ENCODE measurements around the gene HOOK1.

HOOK1 gene
- total RNA-seq = 0 to 3.6 (median 0.07) reads per million in 17 experiments

- peak in 1 of 4 experiments; percentile 14 for DNase-seq
These were observed at the start of gene HOOK1 for GRCh38 chr1:59814901-59815825. HOOK1 (plus strand) TSS chr1:59814949; CDS start chr1:59815118, 169 bp downstream.

- DNase-seq = no peak
These were observed 49.6 kb upstream of the HOOK1 start for GRCh38 chr1:59765011-59765730.

GRCh38 chr1:59766227-59766855 lies 48.4 kb upstream of the HOOK1 start:
- DNase-seq = no peak

GRCh38 chr1:59767119-59767518 lies 47.6 kb upstream of the HOOK1 start:
- DNase-seq = no peak

- no peak for DNase-seq
These were observed 45.7 kb upstream of the HOOK1 start for GRCh38 chr1:59768792-59769735.

- DNase-seq = no peak
These were observed 45.0 kb upstream of the HOOK1 start for GRCh38 chr1:59769736-59770095.

GRCh38 chr1:59771361-59771760 lies 43.4 kb upstream of the HOOK1 start:
- no peak for DNase-seq

GRCh38 chr1:59775480-59775879 lies 39.3 kb upstream of the HOOK1 start:
- no peak for DNase-seq

GRCh38 chr1:59776960-59777852 lies 37.5 kb upstream of the HOOK1 start:
- no peak for DNase-seq

GRCh38 chr1:59779949-59780348 lies 34.8 kb upstream of the HOOK1 start:
- DNase-seq = no peak

- DNase-seq = no peak
These were observed 25.9 kb upstream of the HOOK1 start for GRCh38 chr1:59788825-59789224.

- DNase-seq = no peak
These were observed 16.1 kb upstream of the HOOK1 start for GRCh38 chr1:59798600-59798999.

GRCh38 chr1:59803458-59804038 lies 11.2 kb upstream of the HOOK1 start:
- DNase-seq = no peak

GRCh38 chr1:59804301-59804700 lies 10.4 kb upstream of the HOOK1 start:
- no peak for DNase-seq

- DNase-seq = no peak
These were observed 9.2 kb upstream of the HOOK1 start for GRCh38 chr1:59805554-59805953.

GRCh38 chr1:59814180-59814900 lies 409 bp upstream of the HOOK1 start:
- DNase-seq = peak in 3 of 4 experiments; percentile 3 to 26 (median 6)

GRCh38 chr1:59815892-59816291 lies 1.1 kb downstream of the HOOK1 start:
- DNase-seq = no peak

GRCh38 chr1:59816318-59816878 lies 1.6 kb downstream of the HOOK1 start:
- no peak for DNase-seq

Measured in suppressor macrophage (primary cell).